SJCRH30 (cell line): ENCODE results near the gene MEGF6. TPM values are rescaled to one million over a fixed set of nuclear protein-coding genes. Genes with fewer than 3 reads are reported as not detected.

ENCODE experiments used
- DNase-seq, 2 experiments: peaks; one replicate each; pipeline ENCODE4 v3.0.0-alpha.2; 2015 to 2020
- H3K27ac ChIP-seq: fragments of 250-450 bp; sonication (Bioruptor Pico); 2 replicates; pipeline ENCODE4 v1.5.1; 2020; ENCODE audit warnings: mild to moderate bottlenecking, moderate library complexity
- H3K27me3 ChIP-seq: fragments of 250-450 bp; sonication (Bioruptor Pico); 2 replicates; pipeline ENCODE4 v1.5.1; 2020; ENCODE audit warnings: mild to moderate bottlenecking, moderate library complexity
- H3K36me3 ChIP-seq: fragments of 250-450 bp; sonication (Bioruptor Pico); 2 replicates; pipeline ENCODE4 v1.5.1; 2020; ENCODE audit warnings: mild to moderate bottlenecking, moderate library complexity
- H3K4me1 ChIP-seq: fragments of 250-450 bp; sonication (Bioruptor Pico); 2 replicates; pipeline ENCODE4 v1.5.1; 2020; ENCODE audit warnings: mild to moderate bottlenecking, moderate library complexity
- H3K4me3 ChIP-seq: fragments of 250-450 bp; sonication (Bioruptor Pico); 2 replicates; pipeline ENCODE4 v1.5.1; 2020; ENCODE audit warnings: mild to moderate bottlenecking, moderate library complexity
- H3K9me3 ChIP-seq: fragments of 250-450 bp; sonication (Bioruptor Pico); replicated peaks from 2 replicates; pipeline ENCODE4 v1.5.1; 2020; ENCODE audit warnings: mild to moderate bottlenecking, moderate library complexity
- total RNA-seq: library from RNA; depleted of rRNA; stranded (reverse); fragments of >200 nt; shearing (Covaris generic); gene quantifications from 2 replicates; pipeline ENCODE4 v1.2.3, GENCODE V29; 2014

MEGF6 gene
- total RNA-seq, 1 experiment from 2014 or later, result not detected

DNA sequence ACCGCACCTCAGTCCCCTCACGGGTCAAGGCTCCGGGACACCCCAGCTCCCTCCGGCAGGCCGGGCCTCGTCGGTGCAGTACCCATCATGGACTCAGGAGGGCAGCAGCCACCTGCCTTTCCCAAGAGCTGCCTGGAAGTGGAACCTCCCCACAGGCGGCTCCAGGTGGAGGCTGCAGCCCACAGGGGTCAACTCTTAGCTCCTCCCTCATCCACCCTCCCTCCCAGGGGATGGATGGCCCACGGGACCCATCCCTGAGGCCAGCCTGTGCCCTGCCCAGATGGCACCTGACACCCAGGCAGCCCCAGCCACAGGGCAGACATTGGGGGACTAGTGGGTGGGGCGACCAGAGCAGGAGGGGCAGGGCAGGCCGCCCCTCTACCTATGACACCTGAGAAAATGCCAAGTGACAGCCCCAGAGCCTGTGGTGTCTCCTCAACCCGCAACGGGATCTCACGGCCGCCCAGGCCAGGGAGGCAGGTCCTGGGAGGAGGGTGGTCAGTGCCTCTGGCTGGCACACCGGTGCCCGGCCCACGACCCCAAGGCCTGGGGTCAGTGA lies 158.0 kb downstream of the MEGF6 start:
- peaks cover 7% of the 10 kb centered on the region for H3K4me1 ChIP-seq
- no peaks in the 10 kb centered on the region for H3K36me3 ChIP-seq
- no peak overlapping the region for H3K4me3 ChIP-seq
- H3K27ac ChIP-seq, result no peak overlapping the region
- no peaks in the 10 kb centered on the region for H3K9me3 ChIP-seq
- DNase-seq, result peak; percentile 64 to 80
- H3K27me3 ChIP-seq, result peaks cover 20% of the 10 kb centered on the region

DNA sequence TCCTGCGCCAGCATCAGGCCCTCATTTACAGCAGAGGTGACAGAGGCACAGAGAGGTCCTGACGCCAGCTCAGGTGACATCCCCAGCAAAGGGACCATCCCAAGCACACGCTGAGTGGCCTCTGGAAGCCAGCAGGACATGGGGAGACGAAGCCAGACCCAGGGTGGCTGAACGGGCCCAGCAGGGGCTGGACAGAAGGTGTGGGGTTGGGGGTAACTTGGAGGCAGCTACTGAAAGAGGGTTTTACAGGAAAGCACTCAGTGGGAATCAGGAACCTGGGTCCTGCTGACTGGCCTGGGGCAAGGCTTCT lies 158.5 kb downstream of the MEGF6 start:
- H3K4me3 ChIP-seq, result no peak overlapping the region
- H3K9me3 ChIP-seq, result no peaks in the 10 kb centered on the region
- peaks cover 3% of the 10 kb centered on the region for H3K4me1 ChIP-seq
- no peak for DNase-seq
- no peak overlapping the region for H3K27ac ChIP-seq
- no peaks in the 10 kb centered on the region for H3K36me3 ChIP-seq
- H3K27me3 ChIP-seq, result peaks cover 20% of the 10 kb centered on the region

DNA sequence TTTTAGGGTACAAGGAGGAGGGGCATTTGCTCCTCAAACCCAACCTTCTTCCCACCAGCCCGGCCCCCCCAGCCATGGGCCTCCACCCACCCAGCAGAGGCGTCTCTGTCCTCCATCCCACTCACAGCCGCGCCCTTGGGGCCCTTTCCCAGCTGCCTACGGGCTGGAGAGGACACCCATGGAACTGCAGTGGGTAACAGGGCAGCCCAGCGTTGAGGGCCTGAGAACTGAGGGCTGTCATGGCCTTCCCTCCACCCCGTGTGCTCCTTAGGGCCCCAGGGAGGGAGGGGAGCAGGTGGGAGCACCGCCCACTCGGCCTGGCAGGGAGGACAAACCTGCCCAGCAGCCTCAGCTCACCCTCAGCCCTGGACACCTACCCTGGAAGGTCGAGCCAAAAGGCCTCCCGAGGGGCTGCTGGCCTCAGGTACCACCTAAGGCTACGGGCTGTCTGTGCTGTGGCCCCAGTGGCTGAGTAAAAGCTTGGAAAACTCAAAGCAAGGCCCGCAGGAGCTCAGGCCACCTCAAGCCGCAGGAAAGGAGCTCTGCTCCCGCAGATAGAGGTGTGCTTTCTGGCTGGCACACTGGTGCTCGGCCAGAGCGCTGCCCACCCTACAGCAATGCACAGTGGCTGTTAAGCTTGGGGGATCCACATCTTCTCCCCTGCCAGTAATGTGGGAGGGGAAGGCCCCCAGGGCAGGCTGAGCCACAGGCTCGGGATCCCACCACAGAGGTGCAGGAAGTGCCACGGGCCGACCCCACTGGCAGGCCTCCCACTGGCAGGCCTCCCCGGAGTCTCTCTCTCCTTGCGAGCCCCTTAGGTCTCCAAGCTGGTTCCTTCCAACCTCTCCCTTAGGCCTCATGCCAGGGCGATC lies 159.1 kb downstream of the MEGF6 start:
- no peak for DNase-seq
- H3K9me3 ChIP-seq, result no peaks in the 10 kb centered on the region; the same call in 1 of the 2 replicates
- no peak overlapping the region for H3K27ac ChIP-seq
- no peaks in the 10 kb centered on the region for H3K36me3 ChIP-seq
- peaks cover 20% of the 10 kb centered on the region for H3K27me3 ChIP-seq
- no peak overlapping the region for H3K4me3 ChIP-seq
- H3K4me1 ChIP-seq, result no peaks in the 10 kb centered on the region

DNA sequence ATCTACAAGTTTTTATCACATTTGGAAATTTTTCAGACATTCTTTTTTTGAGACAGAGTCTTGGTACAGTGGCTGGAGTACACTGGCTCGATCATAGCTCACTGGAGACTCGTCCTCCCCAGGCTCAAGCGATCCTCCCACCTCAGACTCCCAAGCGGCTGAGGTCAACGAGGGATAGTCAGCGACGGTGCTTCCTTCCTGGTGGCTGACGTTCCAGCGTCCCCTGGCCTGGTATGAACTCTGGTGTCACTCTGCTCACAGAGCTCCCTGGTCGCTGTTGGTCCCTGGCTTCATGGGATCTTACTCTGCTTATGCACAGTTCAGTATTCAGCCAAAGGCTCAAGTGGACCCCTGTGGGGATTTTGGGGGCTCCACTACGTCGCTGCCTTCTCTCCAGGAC lies 160.3 kb downstream of the MEGF6 start:
- H3K27ac ChIP-seq, result no peak overlapping the region
- no peaks in the 10 kb centered on the region for H3K36me3 ChIP-seq
- no peak for DNase-seq
- H3K27me3 ChIP-seq, result peaks cover 20% of the 10 kb centered on the region
- no peaks in the 10 kb centered on the region for H3K4me1 ChIP-seq
- H3K9me3 ChIP-seq, result no peaks in the 10 kb centered on the region; the same call in 1 of the 2 replicates
- H3K4me3 ChIP-seq, result no peak overlapping the region

DNA sequence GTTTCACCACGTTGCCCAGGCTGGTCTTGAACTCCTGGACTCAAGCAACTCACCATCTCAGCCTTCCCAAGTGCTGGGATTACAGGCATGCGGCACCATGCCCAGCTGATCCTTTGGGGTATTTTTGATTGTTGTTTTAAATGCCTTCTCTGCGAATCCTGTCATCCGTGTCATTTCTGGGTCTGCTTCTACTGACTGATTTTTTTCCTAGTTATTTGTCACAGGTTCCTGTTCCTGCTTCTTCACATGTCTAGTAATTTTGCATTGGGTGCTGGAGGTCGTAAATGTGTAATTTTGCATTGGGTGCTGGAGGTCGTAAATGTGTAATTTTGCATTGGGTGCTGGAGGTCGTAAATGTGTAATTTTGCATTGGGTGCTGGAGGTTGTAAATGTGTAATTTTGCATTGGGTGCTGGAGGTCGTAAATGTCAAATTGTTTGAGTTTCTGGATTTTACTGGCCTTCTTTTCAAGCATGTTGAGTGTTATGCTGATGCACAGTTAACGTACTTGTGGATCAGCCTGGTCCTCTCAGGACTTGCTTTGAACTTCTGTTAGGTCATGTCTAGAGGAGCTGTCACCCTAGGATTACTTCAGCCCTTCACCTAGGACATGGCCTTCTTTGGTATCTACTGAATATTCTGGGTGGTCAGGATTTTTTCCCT lies 161.0 kb downstream of the MEGF6 start:
- H3K4me1 ChIP-seq, result no peaks in the 10 kb centered on the region
- H3K9me3 ChIP-seq, result no peaks in the 10 kb centered on the region; the same call in 1 of the 2 replicates
- H3K27me3 ChIP-seq, result peaks cover 19% of the 10 kb centered on the region
- no peaks in the 10 kb centered on the region for H3K36me3 ChIP-seq
- H3K4me3 ChIP-seq, result no peak overlapping the region
- DNase-seq, result no peak
- no peak overlapping the region for H3K27ac ChIP-seq

DNA sequence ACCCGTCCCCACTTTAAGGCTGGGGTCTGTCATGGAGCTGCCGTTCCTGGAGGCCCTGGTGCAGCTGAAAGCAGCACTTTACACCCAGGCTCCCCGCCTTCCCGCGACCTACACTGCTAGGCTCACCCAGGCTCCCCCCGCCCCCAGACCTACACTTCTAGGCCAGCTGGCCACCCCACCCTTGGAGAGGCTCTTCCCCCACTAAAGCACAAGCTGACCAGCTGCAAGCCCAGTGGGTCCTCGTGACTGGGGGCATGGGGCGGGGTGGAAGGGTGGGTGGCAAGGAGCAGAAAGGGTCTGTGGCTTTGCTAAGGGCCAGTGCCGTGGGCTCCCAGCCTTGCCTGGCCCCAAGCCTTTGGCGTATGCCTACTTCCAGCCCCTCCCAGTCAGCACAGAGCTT lies 166.6 kb downstream of the MEGF6 start:
- no peak overlapping the region for H3K27ac ChIP-seq
- no peaks in the 10 kb centered on the region; the same call in 1 of the 2 replicates for H3K9me3 ChIP-seq
- H3K4me3 ChIP-seq, result no peak overlapping the region
- DNase-seq, result no peak
- no peaks in the 10 kb centered on the region for H3K4me1 ChIP-seq
- no peaks in the 10 kb centered on the region for H3K36me3 ChIP-seq
- H3K27me3 ChIP-seq, result peaks cover 13% of the 10 kb centered on the region; the same call in 1 of the 2 replicates

DNA sequence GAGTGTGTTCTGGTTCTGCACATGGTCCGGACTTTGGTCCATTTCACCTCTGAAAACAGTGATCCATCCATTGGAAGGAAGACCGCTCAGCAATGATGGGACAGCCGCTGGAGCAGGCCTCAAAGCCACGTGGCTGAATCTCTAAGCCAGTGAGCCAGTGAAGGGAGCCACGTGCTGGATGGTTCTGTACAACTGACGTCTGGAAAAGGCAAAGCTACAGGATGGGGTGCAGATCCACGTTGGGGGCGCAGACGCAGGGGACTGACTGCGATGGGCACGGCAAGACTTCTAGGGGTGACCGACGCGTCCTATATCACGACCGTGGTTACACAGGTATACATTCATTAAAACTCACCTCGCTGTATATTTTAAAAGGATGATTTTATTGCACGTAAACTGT lies 167.0 kb downstream of the MEGF6 start:
- H3K36me3 ChIP-seq, result no peaks in the 10 kb centered on the region
- H3K4me1 ChIP-seq, result no peaks in the 10 kb centered on the region
- H3K4me3 ChIP-seq, result no peak overlapping the region
- no peaks in the 10 kb centered on the region; the same call in 1 of the 2 replicates for H3K9me3 ChIP-seq
- no peak overlapping the region for H3K27ac ChIP-seq
- H3K27me3 ChIP-seq, result peaks cover 13% of the 10 kb centered on the region; the same call in 1 of the 2 replicates
- no peak for DNase-seq

DNA sequence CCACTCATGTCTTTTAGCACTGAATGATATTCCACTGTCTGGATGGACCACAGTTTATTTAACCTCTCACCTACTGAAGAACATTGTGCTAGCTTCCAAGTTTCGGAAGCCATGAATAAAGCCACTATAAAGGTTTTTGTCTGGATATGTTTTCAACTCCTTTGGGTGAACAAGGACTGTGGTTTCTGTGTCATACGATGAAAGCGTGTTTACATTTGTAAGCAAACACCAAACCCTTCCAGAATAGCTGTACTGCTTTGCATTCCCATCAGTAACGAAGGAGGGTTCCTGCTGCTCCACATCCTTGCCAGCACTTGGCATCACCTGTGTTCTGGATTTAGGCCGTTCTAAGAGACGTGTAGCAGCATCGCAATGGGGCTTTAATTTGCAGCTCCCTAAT lies 167.5 kb downstream of the MEGF6 start:
- H3K4me3 ChIP-seq, result no peak overlapping the region
- no peak for DNase-seq

DNA sequence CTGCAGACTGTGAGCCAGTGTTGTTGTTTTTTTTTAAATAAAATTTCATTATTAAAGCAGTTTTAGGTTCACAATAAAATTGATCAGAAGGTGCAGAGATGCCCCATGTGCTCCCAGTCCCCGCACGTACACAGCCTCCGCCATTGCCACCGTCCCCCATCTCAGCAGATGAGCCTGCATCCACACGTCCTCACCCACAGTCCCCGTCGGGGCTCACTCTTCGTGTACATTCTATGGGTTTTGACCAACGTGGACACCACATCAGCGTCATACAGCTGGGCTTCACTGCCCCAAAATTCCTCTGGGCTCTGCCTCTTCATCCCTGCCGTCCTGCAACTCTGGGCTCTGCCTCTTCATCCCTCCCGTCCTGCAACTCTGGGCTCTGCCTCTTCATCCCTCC lies 168.4 kb downstream of the MEGF6 start:
- Histone ChIP-seq H3K36me3 (no peaks in the 10 kb centered on the region), H3K27me3 (peaks cover 13% of the 10 kb centered on the region; the same call in 1 of the 2 replicates), H3K9me3 (no peaks in the 10 kb centered on the region; the same call in 1 of the 2 replicates), H3K27ac (no peak overlapping the region), H3K4me1 (no peaks in the 10 kb centered on the region), H3K4me3 (no peak overlapping the region)
- DNase-seq, result no peak

More for the DNA sequence above, 167.5 kb downstream of the MEGF6 start:
- no peaks in the 10 kb centered on the region for H3K4me1 ChIP-seq
- no peaks in the 10 kb centered on the region for H3K36me3 ChIP-seq
- H3K27ac ChIP-seq, result no peak overlapping the region
- no peaks in the 10 kb centered on the region; the same call in 1 of the 2 replicates for H3K9me3 ChIP-seq
- peaks cover 13% of the 10 kb centered on the region; the same call in 1 of the 2 replicates for H3K27me3 ChIP-seq

DNA sequence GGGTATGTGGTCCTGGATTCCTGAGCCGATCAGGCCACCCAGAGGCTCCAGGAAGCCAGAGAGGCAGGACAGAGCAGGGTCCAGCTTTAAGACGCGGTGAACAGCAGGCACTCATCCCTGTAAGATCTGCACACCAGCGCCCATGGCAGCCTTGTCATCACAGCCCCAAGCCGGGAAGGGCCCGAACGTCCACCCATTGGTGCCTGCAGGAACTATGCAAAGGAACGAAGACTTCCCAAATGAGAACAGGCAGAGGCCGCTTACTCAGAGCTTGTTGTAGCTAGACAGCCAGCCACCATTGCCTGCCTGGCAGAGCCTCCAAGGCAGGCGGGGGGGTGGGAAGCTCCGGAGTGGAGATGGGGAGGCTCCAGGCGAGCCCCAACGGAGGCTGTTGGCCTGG lies 169.0 kb downstream of the MEGF6 start:
- Histone ChIP-seq H3K4me3 (no peak overlapping the region), H3K27me3 (peaks cover 13% of the 10 kb centered on the region; the same call in 1 of the 2 replicates), H3K9me3 (no peaks in the 10 kb centered on the region; the same call in 1 of the 2 replicates), H3K27ac (no peak overlapping the region), H3K36me3 (no peaks in the 10 kb centered on the region), H3K4me1 (no peaks in the 10 kb centered on the region)
- no peak for DNase-seq

DNA sequence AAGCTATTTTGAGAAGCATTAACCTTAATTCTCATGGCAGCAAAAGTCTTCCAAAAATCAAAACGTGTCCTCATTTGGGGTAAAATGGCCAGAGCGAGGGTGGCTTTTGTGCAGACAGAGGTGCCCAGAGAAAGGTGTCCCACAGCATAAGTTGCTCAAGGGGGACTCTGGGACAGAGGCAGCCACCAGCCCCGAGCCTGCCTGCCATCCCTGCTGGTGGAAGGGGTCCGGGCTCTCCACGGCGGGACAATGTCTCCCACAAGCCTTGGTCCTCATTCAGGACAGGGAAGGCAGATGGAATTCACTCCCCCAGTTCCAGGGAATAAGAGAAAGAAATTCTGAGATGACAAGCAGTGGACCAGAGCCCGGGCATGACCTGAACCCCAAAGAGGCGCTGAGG lies 169.4 kb downstream of the MEGF6 start:
- H3K27me3 ChIP-seq, result peaks cover 13% of the 10 kb centered on the region; the same call in 1 of the 2 replicates
- no peaks in the 10 kb centered on the region for H3K36me3 ChIP-seq
- no peak overlapping the region for H3K4me3 ChIP-seq
- H3K9me3 ChIP-seq, result no peaks in the 10 kb centered on the region
- no peak for DNase-seq
- H3K4me1 ChIP-seq, result no peaks in the 10 kb centered on the region
- no peak overlapping the region for H3K27ac ChIP-seq

DNA sequence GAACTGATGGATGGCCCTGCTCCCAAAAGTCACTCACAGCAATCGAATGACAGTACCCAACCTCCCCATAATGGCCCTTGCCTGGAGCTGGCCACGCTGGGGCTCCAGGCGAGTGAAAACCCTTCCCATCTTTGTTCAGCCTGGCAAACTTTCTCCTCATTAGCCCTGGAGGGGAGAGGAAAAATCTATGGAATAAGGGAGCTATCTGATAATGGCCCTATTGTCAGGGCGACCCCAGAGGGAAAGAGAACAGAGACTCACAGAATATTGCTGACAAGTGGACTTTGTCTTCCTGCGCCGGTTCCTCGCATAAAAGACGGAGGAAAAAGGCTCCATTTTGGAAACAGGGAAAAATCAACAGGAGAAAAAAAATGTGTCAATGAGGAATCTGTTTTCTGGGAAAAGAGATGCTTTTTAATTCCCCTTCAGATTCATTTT lies 169.9 kb downstream of the MEGF6 start:
- Histone ChIP-seq H3K9me3 (no peaks in the 10 kb centered on the region), H3K4me3 (no peak overlapping the region), H3K36me3 (no peaks in the 10 kb centered on the region), H3K27ac (no peak overlapping the region), H3K4me1 (no peaks in the 10 kb centered on the region), H3K27me3 (peaks cover 13% of the 10 kb centered on the region; the same call in 1 of the 2 replicates)
- DNase-seq, result no peak

DNA sequence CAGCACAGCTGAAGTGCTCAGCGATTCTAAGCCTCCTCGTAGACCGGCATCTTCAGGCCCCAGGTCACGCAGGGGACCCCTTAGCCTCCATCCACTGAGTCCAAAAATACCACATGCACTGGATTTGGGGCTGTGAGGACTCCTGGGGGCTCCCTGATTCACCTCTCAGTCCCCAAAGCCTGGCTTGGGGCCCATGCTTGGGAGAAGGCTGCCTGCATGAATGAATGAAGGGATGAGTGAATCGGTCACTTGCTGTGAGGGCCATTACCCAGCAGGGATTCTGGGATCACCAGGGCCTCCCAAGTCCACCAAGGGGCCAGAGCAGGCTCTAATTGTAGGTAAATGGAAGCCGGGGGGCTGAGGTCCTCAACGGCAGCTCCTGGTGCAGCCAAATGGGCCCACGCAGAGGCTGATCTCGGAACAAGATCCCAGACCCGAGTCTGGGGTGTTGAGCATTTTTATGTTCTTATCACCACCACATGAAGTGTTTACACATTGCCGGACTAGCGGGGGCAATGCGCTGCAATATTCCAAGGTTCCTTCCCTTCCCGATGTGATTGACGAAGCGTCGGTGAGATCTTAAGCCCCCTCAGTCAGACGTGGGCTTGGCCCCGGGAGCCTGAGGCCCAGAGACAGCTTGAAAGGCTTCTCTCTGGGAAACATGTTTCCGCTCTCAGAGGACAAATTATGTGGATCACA lies 170.4 kb downstream of the MEGF6 start:
- H3K27me3 ChIP-seq, result peaks cover 13% of the 10 kb centered on the region; the same call in 1 of the 2 replicates
- H3K4me1 ChIP-seq, result no peaks in the 10 kb centered on the region
- no peak for DNase-seq
- no peaks in the 10 kb centered on the region for H3K9me3 ChIP-seq
- H3K36me3 ChIP-seq, result no peaks in the 10 kb centered on the region
- no peak overlapping the region for H3K27ac ChIP-seq
- H3K4me3 ChIP-seq, result no peak overlapping the region

DNA sequence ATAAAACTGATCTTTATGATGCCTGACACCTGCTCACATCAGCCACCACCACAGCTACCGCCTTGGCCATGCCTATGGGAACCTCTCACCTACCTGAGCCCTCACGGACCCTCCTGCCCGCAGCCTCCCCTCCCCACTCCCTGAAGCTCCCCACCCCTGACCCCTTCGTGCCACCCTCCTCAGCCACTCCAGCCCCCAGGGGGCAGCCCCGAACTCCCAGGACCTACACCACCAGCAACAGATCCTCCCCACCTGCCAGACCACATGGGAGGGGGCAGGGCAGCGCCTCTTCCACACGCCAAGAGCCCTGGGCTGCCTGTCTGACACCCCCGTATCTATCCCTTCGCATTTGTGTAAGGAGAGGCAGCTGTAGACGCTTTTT lies 171.0 kb downstream of the MEGF6 start:
- no peak for DNase-seq
- Histone ChIP-seq H3K4me3 (no peak overlapping the region), H3K27me3 (peaks cover 13% of the 10 kb centered on the region; the same call in 1 of the 2 replicates)

More for the DNA sequence above, 171.0 kb downstream of the MEGF6 start:
- no peaks in the 10 kb centered on the region for H3K36me3 ChIP-seq
- H3K9me3 ChIP-seq, result no peaks in the 10 kb centered on the region
- H3K27ac ChIP-seq, result no peak overlapping the region
- H3K4me1 ChIP-seq, result no peaks in the 10 kb centered on the region
